CD4-positive, CD25-positive, alpha-beta regulatory T cell (primary cell): ENCODE measurements around the gene NRP2. TPM values are rescaled to one million over a fixed set of nuclear protein-coding genes. Genes with fewer than 3 reads are reported as not detected.

Source experiments
- ATAC-seq, 2 donors: fragments of 150-1000 bp; cut with Tn5 transposase; one replicate each; pipeline ENCODE4 v1.10.0; 2021; ENCODE audit warnings: low read depth in 2 of 2, moderate number of reproducible peaks in 2 of 2, moderate library complexity in 1 of 2
- DNase-seq, 3 donors: peaks; one replicate each; pipeline versions ENCODE4 v3.0.0 to v3.0.0-alpha.2; 2012 to 2022; ENCODE audit warnings: mixed read lengths in 1 of 3
- H3K27ac ChIP-seq: one replicate; pipeline ENCODE4 v1.7.0; 2013; ENCODE audit warnings: mild to moderate bottlenecking, low read length; ENCODE audit not compliant: insufficient read depth, poor library complexity, severe bottlenecking
- H3K27me3 ChIP-seq: one replicate; pipeline ENCODE4 v1.7.0; 2013; ENCODE audit warnings: low read length; ENCODE audit not compliant: control insufficient read depth, insufficient read depth
- H3K36me3 ChIP-seq: one replicate; pipeline ENCODE4 v1.7.0; 2013; ENCODE audit warnings: mild to moderate bottlenecking, low read length, moderate library complexity; ENCODE audit not compliant: control insufficient read depth, insufficient read depth
- H3K4me1 ChIP-seq: 2 replicates; pipeline ENCODE4 v1.7.0; 2013; ENCODE audit warnings: mild to moderate bottlenecking, low read length; ENCODE audit not compliant: insufficient read depth, control insufficient read depth, poor library complexity, severe bottlenecking
- H3K4me3 ChIP-seq: one replicate; pipeline ENCODE4 v1.7.0; 2013; ENCODE audit warnings: low read depth, mild to moderate bottlenecking, low read length, moderate library complexity
- H3K9me3 ChIP-seq, 2 experiments: 1 replicate in 1 of 2; 2 replicates in 1 of 2; pipeline ENCODE4 v1.7.0; 2013; ENCODE audit warnings: low read length in 2 of 2, mild to moderate bottlenecking in 1 of 2, moderate library complexity in 1 of 2; ENCODE audit not compliant: control insufficient read depth in 2 of 2
- H3K27ac Mint-ChIP-seq, 3 donors: one replicate each; pipeline ENCODE4 v1.8.0; 2020 to 2022; ENCODE audit warnings: mild to moderate bottlenecking in 3 of 3, mixed read lengths in 3 of 3, moderate library complexity in 2 of 3
- H3K27me3 Mint-ChIP-seq: one replicate; pipeline ENCODE4 v1.8.0; 2022; ENCODE audit warnings: mild to moderate bottlenecking, mixed read lengths
- H3K36me3 Mint-ChIP-seq: one replicate; pipeline ENCODE4 v1.8.0; 2020; ENCODE audit warnings: mixed read lengths
- H3K4me1 Mint-ChIP-seq, 4 donors: one replicate each; pipeline ENCODE4 v1.8.0; 2020 to 2022; ENCODE audit warnings: mixed read lengths in 4 of 4, mild to moderate bottlenecking in 1 of 4
- H3K4me3 Mint-ChIP-seq, 4 donors: one replicate each; pipeline ENCODE4 v1.8.0; 2020 to 2022; ENCODE audit warnings: mild to moderate bottlenecking in 4 of 4, mixed read lengths in 4 of 4, moderate library complexity in 3 of 4
- H3K9me3 Mint-ChIP-seq, 7 donors: one replicate each; pipeline ENCODE4 v1.8.0; 2020 to 2022; ENCODE audit warnings: mixed read lengths in 7 of 7, mild to moderate bottlenecking in 3 of 7, moderate library complexity in 2 of 7
- polyA plus RNA-seq, 4 donors: library from polyadenylated mRNA; unstranded; fragments of 300-500 nt; fragmentation: Illumina TruSeq; gene quantifications; one replicate each; pipeline ENCODE4 v1.2.3, GENCODE V29; 2021
- total RNA-seq: library from RNA; stranded (reverse); gene quantifications from one replicate; pipeline ENCODE4 v1.2.3, GENCODE V29; 2022

NRP2 gene
- total and polyA plus RNA-seq, 5 donors from 2014 or later = 0.64 TPM; not detected in 4

DNA sequence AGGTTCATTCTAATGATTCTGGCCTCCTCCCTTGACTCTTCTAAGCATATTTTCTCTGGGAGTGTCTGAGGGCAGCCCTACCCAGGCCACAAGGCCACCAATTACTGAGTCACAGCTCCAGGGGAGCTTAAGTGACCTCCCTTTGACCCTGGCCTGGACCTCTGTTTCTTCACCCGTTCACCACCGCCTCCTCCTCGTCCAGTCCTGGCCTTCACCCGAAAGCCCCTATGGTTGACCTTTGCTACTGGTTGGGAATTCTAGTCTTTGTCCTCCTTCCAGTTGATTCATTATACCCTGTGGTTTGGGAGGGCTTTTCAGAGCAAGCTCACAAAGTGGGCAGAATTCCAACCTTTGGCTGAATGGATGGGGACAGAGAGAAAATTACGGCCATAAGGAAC, 72.6 kb downstream of the NRP2 start:
- Mint-ChIP-seq H3K36me3 (no peaks in the 10 kb centered on the region), H3K9me3 (peaks cover 0 to 1% (median 0%) of the 10 kb centered on the region in 7 donors), H3K27me3 (peaks cover 13% of the 10 kb centered on the region), H3K27ac (no peak overlapping the region), H3K4me3 (no peak overlapping the region), H3K4me1 (no peaks in the 10 kb centered on the region)
- ATAC-seq (no peak), DNase-seq (no peak)
- Histone ChIP-seq H3K9me3 (no peaks in the 10 kb centered on the region), H3K36me3 (no peaks in the 10 kb centered on the region), H3K27ac (no peak overlapping the region), H3K4me1 (no peaks in the 10 kb centered on the region), H3K27me3 (peaks cover 1% of the 10 kb centered on the region), H3K4me3 (no peak overlapping the region)

DNA sequence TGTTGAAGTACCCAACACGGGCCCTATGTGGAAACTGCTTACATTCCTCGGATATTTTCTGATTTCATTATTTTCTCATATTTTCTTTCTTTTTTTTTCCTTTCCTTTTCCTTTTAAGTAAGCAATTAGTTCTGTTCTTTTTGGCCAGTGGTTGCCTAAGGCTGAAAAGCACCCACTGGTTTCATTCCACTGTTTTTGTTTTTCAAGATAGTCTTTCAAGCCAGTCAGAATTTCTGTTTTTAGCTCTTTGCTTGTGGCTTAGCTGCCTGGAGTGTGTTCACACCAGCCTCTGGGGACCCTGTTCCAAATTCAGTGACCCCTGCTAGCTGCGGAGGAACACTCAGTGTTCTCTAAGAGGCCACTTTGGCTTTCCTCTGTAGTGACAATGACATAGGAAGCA, 73.6 kb downstream of the NRP2 start:
- no peak overlapping the region for H3K4me3 Mint-ChIP-seq
- no peaks in the 10 kb centered on the region for H3K9me3 ChIP-seq
- peaks cover 1% of the 10 kb centered on the region for H3K27me3 ChIP-seq
- ATAC-seq (no peak), DNase-seq (no peak)
- H3K27ac ChIP-seq = no peak overlapping the region
- H3K36me3 ChIP-seq = no peaks in the 10 kb centered on the region
- no peak overlapping the region for H3K27ac Mint-ChIP-seq
- no peaks in the 10 kb centered on the region for H3K4me1 ChIP-seq
- H3K9me3 Mint-ChIP-seq = peaks cover 0 to 1% (median 0%) of the 10 kb centered on the region in 7 donors
- H3K4me1 Mint-ChIP-seq = no peaks in the 10 kb centered on the region
- no peaks in the 10 kb centered on the region for H3K36me3 Mint-ChIP-seq
- H3K27me3 Mint-ChIP-seq = peaks cover 11% of the 10 kb centered on the region
- H3K4me3 ChIP-seq = no peak overlapping the region

DNA sequence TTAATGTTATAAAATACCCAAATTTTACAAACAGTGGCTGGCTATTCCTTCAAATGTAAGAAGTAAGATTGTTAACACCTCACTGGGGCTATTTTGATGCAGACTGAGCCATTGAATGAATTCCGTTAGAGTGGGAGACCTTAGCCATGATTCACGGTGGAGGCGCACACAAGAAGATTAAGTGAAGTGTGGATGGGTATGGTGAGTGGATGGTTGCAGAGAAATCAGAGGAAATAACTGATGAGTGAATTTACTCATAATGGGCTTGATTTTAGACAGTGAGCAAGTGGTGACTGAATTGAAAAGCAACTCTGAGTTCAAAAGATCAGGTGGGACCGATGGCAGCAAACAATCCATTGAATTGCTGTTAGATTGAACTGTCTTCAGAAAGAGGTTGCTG, 75.0 kb downstream of the NRP2 start:
- Mint-ChIP-seq H3K27me3 (peaks cover 14% of the 10 kb centered on the region), H3K4me3 (no peak overlapping the region), H3K36me3 (no peaks in the 10 kb centered on the region), H3K4me1 (no peaks in the 10 kb centered on the region), H3K27ac (no peak overlapping the region), H3K9me3 (peaks cover 0 to 3% (median 0%) of the 10 kb centered on the region in 7 donors)
- Histone ChIP-seq H3K27me3 (peaks cover 4% of the 10 kb centered on the region), H3K27ac (no peak overlapping the region), H3K36me3 (no peaks in the 10 kb centered on the region), H3K4me3 (no peak overlapping the region), H3K9me3 (no peaks in the 10 kb centered on the region), H3K4me1 (no peaks in the 10 kb centered on the region)
- ATAC-seq (no peak), DNase-seq (no peak)

DNA sequence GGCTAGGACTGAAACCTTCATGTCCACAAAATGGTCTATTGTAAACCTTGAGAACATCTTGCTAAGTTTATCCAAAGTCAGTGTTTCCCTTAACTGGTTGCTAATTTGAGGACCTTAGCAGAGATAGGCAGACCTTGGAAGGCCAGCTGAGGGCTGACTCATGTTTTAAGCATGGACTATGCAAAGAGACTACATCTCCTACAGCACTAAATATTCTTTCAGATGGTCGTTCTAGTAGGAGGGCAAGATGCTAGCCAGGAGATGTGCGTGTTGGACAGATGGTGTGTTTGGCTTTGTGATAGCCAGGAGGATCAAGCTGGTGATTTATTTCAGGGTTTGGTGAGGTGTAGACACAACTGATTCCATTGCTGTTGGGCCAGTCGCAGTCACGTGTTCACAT, 75.8 kb downstream of the NRP2 start:
- Mint-ChIP-seq H3K27ac (no peak overlapping the region), H3K4me3 (no peak overlapping the region), H3K27me3 (peaks cover 14% of the 10 kb centered on the region), H3K4me1 (no peaks in the 10 kb centered on the region), H3K36me3 (no peaks in the 10 kb centered on the region), H3K9me3 (peaks cover 0 to 3% (median 0%) of the 10 kb centered on the region in 7 donors)
- Histone ChIP-seq H3K4me3 (no peak overlapping the region), H3K9me3 (no peaks in the 10 kb centered on the region), H3K27ac (no peak overlapping the region), H3K4me1 (no peaks in the 10 kb centered on the region), H3K36me3 (no peaks in the 10 kb centered on the region), H3K27me3 (peaks cover 4% of the 10 kb centered on the region)
- no peak for ATAC-seq
- no peak for DNase-seq

DNA sequence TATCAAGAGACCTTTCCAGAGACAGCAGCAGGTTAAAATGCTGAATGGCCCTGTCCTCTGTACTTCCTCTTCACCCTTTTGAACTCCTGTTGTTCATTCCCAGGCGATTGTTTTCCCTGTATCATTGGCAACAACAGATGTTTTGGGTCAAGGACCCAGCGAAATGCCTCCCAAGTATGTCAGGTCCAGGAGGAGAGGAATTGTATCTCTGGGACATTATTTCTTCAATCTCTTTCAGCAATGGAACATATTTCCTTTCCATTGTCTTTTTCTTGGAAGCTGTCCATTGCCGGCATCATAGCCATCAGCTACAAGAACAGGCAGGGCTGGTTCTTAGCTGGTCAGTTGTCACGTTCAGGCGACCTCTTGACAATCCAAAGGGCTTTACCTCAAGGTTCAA, 76.2 kb downstream of the NRP2 start:
- ATAC-seq (no peak), DNase-seq (no peak)
- no peak overlapping the region for H3K4me3 Mint-ChIP-seq
- H3K27me3 Mint-ChIP-seq = peaks cover 14% of the 10 kb centered on the region
- peaks cover 0 to 3% (median 0%) of the 10 kb centered on the region in 7 donors for H3K9me3 Mint-ChIP-seq
- Histone ChIP-seq H3K27ac (no peak overlapping the region), H3K9me3 (no peaks in the 10 kb centered on the region), H3K4me1 (no peaks in the 10 kb centered on the region), H3K36me3 (no peaks in the 10 kb centered on the region), H3K4me3 (no peak overlapping the region), H3K27me3 (peaks cover 4% of the 10 kb centered on the region)
- no peak overlapping the region for H3K27ac Mint-ChIP-seq
- no peaks in the 10 kb centered on the region for H3K4me1 Mint-ChIP-seq
- H3K36me3 Mint-ChIP-seq = no peaks in the 10 kb centered on the region

DNA sequence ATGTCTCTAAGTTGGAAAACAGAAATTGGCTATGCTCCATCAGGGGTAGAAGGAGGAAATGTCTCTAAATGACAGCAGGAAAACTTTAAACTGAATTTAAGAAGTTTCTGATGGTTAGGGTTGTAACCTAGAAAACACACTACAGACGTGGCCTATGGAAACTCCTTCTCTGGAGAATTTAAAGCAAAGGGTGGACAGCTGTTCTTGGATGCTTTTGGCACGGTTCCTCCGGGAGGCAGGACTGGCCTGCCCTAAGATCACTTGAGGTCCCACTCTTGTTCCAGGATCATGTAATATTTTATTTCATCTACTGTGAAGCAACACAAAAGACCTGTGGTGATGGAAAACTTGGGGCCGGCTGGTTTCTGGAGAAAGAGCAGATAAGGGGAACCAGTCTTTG, 77.0 kb downstream of the NRP2 start:
- no peaks in the 10 kb centered on the region for H3K9me3 ChIP-seq
- no peak for DNase-seq
- peaks cover 20% of the 10 kb centered on the region for H3K27me3 Mint-ChIP-seq
- peaks cover 0 to 3% (median 0%) of the 10 kb centered on the region in 7 donors for H3K9me3 Mint-ChIP-seq
- H3K27ac ChIP-seq = no peak overlapping the region
- no peak for ATAC-seq
- H3K4me3 ChIP-seq = no peak overlapping the region
- H3K4me1 Mint-ChIP-seq = peaks cover 0 to 4% (median 0%) of the 10 kb centered on the region in 4 donors
- no peaks in the 10 kb centered on the region for H3K36me3 Mint-ChIP-seq
- peaks cover 4% of the 10 kb centered on the region for H3K27me3 ChIP-seq
- H3K27ac Mint-ChIP-seq = no peak overlapping the region
- no peaks in the 10 kb centered on the region for H3K36me3 ChIP-seq
- no peaks in the 10 kb centered on the region for H3K4me1 ChIP-seq
- no peak overlapping the region for H3K4me3 Mint-ChIP-seq

DNA sequence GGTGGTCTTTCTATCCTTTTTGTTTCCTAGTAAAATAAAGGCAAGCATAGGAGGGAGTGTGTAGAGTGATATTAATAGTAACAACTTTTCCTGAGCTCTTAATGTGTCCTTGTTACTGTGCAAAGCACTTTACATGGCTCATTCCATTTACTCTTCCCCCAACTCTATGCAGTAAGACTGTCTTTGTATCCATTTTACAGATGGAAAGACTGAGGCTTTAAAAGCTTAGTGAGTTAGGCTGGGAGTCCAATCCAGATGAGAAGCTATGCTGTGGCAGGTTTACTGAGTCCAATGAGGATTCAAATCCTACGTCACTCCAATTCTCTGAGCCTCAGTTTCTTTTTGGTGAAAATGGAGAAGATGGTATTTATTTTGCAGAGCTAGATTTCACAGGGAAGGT, 77.4 kb downstream of the NRP2 start:
- H3K36me3 Mint-ChIP-seq = no peaks in the 10 kb centered on the region
- Histone ChIP-seq H3K4me1 (no peaks in the 10 kb centered on the region), H3K36me3 (no peaks in the 10 kb centered on the region), H3K27ac (no peak overlapping the region), H3K27me3 (peaks cover 4% of the 10 kb centered on the region), H3K4me3 (no peak overlapping the region), H3K9me3 (no peaks in the 10 kb centered on the region)
- peaks cover 20% of the 10 kb centered on the region for H3K27me3 Mint-ChIP-seq
- H3K9me3 Mint-ChIP-seq = peaks cover 0 to 3% (median 0%) of the 10 kb centered on the region in 7 donors
- H3K27ac Mint-ChIP-seq = no peak overlapping the region
- H3K4me1 Mint-ChIP-seq = peaks cover 0 to 4% (median 0%) of the 10 kb centered on the region in 4 donors
- DNase-seq (no peak), ATAC-seq (no peak)
- H3K4me3 Mint-ChIP-seq = no peak overlapping the region

DNA sequence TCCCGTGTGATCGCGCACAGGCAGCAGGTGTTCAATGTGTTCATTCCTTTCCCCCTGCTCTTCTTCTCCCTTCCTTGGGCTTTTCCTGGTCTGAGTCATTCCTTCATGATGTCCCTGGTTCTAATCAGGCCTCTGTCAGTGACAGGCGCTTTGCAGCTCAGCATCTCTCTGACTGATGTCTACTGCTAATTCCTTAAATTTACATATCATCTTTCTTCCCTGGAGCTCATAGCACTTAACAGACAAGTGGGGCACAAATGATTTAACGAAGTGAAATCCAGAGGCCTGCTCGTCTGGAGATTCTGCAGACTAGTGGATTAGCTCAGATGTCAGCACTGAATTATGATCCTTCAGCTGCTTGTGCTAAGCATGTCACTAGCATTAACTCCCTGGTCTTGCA, 77.9 kb downstream of the NRP2 start:
- no peaks in the 10 kb centered on the region for H3K36me3 ChIP-seq
- no peak overlapping the region for H3K4me3 ChIP-seq
- Mint-ChIP-seq H3K36me3 (no peaks in the 10 kb centered on the region), H3K9me3 (peaks cover 0 to 3% (median 0%) of the 10 kb centered on the region in 7 donors), H3K4me3 (no peak overlapping the region), H3K27me3 (peaks cover 20% of the 10 kb centered on the region), H3K4me1 (peaks cover 0 to 4% (median 0%) of the 10 kb centered on the region in 4 donors), H3K27ac (no peak overlapping the region)
- H3K4me1 ChIP-seq = no peaks in the 10 kb centered on the region
- DNase-seq (no peak), ATAC-seq (no peak)
- H3K9me3 ChIP-seq = no peaks in the 10 kb centered on the region
- H3K27me3 ChIP-seq = peaks cover 4% of the 10 kb centered on the region
- H3K27ac ChIP-seq = no peak overlapping the region
